ENCODE measurements around the gene SKI.

SKI gene

DNA sequence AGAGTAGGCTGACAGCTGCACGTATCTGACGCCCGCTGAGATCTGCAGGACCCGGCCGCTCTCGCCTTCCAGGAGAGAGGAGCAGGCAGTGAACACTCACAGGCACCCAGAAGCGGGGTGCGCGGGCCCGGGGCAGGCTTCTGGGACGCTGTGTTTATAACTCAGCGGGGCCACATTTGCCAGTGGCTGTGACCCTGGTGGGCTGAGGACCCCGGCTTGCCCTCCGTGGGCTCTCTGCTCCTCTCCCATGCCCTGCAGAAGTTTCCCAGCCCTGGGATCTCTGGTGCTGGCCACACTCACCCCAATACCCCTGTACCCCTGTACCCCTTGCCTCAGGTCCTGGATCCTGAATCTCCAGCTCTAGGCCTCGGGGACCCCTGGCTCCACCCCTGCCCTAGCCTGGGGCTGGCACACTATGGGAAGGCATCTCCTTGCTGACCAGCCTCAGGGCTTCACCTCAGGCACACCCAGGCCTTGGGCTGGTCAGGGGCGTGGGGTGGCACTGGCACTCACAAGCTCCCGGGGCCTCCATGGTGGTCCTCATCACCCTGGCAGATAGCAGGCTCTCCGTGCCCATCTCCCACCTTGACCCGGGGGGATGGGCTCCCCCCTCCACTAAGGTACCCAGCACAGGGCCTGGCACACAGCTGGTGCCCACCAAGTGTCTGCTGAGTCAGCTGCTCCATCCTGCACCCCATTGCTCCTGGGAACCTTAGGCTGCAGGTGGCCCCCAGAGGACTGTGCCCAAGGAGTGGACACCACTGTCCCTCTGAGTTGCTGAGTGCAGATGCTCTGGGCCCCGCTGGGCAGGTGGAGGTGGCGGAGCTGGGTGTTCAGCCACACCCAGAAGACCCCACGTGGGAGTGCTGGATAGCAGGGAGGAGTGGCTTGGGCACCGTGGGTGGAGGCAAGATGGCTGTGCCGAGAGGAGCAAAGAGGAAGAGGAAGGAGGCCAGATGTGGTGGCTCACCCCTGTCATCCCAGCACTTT lies 130.8 kb downstream of the SKI start:
- no peak for DNase-seq

Data from DMS 273 treated with DMSO at 0.1 percent for 48 hours (cell line).